Neural progenitor cell (in vitro differentiated cells): ENCODE measurements around the gene SPATA3.

Experiments
- CTCF ChIP-seq: fragments of 200-600 bp; sonication (generic); IDR thresholded peaks from 2 replicates; pipeline ENCODE4 v1.5.1; 2017; ENCODE audit warnings: antibody characterized with exemption, mild to moderate bottlenecking
- EZH2 ChIP-seq: fragments of 200-600 bp; sonication (generic); IDR thresholded peaks from 2 replicates; pipeline ENCODE4 v1.6.1; 2017; ENCODE audit warnings: antibody characterized with exemption, mild to moderate bottlenecking, moderate library complexity
- EZH2phosphoT487 ChIP-seq: fragments of 200-600 bp; sonication (generic); IDR thresholded peaks from 2 replicates; pipeline ENCODE4 v1.6.1; 2017; ENCODE audit warnings: antibody characterized with exemption

- TF ChIP-seq CTCF: no peak
- TF ChIP-seq EZH2: no peak
- TF ChIP-seq EZH2phosphoT487: no peak
Observed at GRCh38 chr2:231010201-231010730, 14.3 kb downstream of the SPATA3 start.
